ENCODE measurements around the gene LENG9.
"Not testable (repeated sequence)": the region's sequence is repeated elsewhere in the genome, so short reads cannot be mapped to it uniquely, and the experiment has no call there.

LENG9 gene

GRCh38 chr19:54463531-54464043 lies at the start of gene LENG9:
Gene LENG9, minus strand, starts transcription at chr19:54463778. Its CDS starts 252 bp downstream, at chr19:54463526.
- DNase-seq: no peak

- DNase-seq: not testable (repeated sequence)
Observed at GRCh38 chr19:54509200-54509940, 45.8 kb upstream of the LENG9 start.

- not testable (repeated sequence) for DNase-seq
Observed at GRCh38 chr19:54508487-54508886, 44.9 kb upstream of the LENG9 start.

GRCh38 chr19:54507824-54508223 lies 44.2 kb upstream of the LENG9 start:
- no peak for DNase-seq

GRCh38 chr19:54507038-54507717 lies 43.6 kb upstream of the LENG9 start:
- not testable (repeated sequence) for DNase-seq

GRCh38 chr19:54506079-54506478 lies 42.5 kb upstream of the LENG9 start:
- no peak for DNase-seq

GRCh38 chr19:54505542-54505941 lies 42.0 kb upstream of the LENG9 start:
- DNase-seq: not testable (repeated sequence)

GRCh38 chr19:54502518-54503048 lies 39.0 kb upstream of the LENG9 start, which contains the start of gene LAIR2:
Gene LAIR2, plus strand, starts transcription at chr19:54502831. Its CDS starts 88 bp downstream, at chr19:54502919.
- no peak for DNase-seq

- not testable (repeated sequence) for DNase-seq
Observed at GRCh38 chr19:54498451-54498772, 34.8 kb upstream of the LENG9 start.

GRCh38 chr19:54497747-54498450 lies 34.3 kb upstream of the LENG9 start:
- DNase-seq: not testable (repeated sequence)

- not testable (repeated sequence) for DNase-seq
Observed at GRCh38 chr19:54495284-54495683, 31.7 kb upstream of the LENG9 start.

- DNase-seq: no peak
Observed at GRCh38 chr19:54493967-54494585, 30.5 kb upstream of the LENG9 start.

- DNase-seq: not testable (repeated sequence)
Observed at GRCh38 chr19:54493056-54493455, 29.5 kb upstream of the LENG9 start.

- DNase-seq: no peak
Observed at GRCh38 chr19:54492568-54492967, 29.0 kb upstream of the LENG9 start.

- DNase-seq: no peak
Observed at GRCh38 chr19:54489766-54490165, 26.2 kb upstream of the LENG9 start.

- no peak for DNase-seq
Observed at GRCh38 chr19:54489341-54489740, 25.8 kb upstream of the LENG9 start.

- no peak for DNase-seq
Observed at GRCh38 chr19:54485851-54486250, 22.3 kb upstream of the LENG9 start.

GRCh38 chr19:54484451-54484850 lies 20.9 kb upstream of the LENG9 start:
- DNase-seq: no peak

- DNase-seq: no peak
Observed at GRCh38 chr19:54482889-54483288, 19.3 kb upstream of the LENG9 start.

GRCh38 chr19:54481326-54481930 lies 17.9 kb upstream of the LENG9 start:
- DNase-seq: peak; percentile 58

- no peak for DNase-seq
Observed at GRCh38 chr19:54480051-54480450, 16.5 kb upstream of the LENG9 start.

- DNase-seq: peak; percentile 56
Observed at GRCh38 chr19:54478677-54479266, 15.2 kb upstream of the LENG9 start.
